Measurements from ENCODE around the gene DNAJC5.
A peak's percentile ranks its signal among the peaks of the same experiment; 100 is the strongest.
"Not testable (repeated sequence)": the region's sequence is repeated elsewhere in the genome, so short reads cannot be mapped to it uniquely, and the experiment has no call there.

DNAJC5 gene

DNA sequence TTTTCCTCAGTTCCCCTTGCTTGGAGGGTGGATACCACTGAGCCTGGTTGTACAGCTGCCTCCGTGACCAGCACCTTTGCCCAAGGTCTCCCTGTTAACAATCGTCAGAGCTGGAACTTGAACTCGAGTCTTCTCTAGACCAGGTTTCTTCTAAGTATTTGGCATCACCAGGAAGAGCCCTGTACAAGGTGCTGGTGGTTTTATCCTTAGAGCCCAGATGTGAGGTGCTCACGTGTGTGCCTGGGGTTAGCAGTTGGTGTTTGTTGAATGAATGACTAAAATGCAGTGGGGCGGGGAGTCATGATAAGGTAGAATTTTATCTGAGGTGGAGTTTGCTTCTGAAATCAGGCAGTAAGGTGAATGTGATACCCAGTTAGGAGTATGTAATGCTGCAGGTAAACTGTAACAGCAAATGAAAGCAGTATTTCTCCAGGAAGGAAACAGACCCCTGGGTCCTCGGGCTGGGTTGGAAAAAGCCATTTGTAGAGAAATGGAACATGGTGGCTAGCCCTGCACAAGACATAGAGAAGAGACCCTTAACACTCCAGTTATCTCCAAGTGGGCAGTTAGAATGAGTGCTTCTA, 3.1 kb downstream of the DNAJC5 start:
- DNase-seq (ENCODE audit: low spot score) = no peak
- peak overlapping the region; percentile 79 for H3K4me3 Mint-ChIP-seq
- H3K9me3 Mint-ChIP-seq = no peaks in the 10 kb centered on the region
- peaks cover 48% of the 10 kb centered on the region for H3K4me1 Mint-ChIP-seq (ENCODE audit: low read depth)
- H3K27ac Mint-ChIP-seq = peak overlapping the region; percentile 79
- no peaks in the 10 kb centered on the region for H3K27me3 Mint-ChIP-seq (ENCODE audit: low read depth)
- H3K36me3 Mint-ChIP-seq (ENCODE audit: low read depth) = peaks cover 37% of the 10 kb centered on the region

DNA sequence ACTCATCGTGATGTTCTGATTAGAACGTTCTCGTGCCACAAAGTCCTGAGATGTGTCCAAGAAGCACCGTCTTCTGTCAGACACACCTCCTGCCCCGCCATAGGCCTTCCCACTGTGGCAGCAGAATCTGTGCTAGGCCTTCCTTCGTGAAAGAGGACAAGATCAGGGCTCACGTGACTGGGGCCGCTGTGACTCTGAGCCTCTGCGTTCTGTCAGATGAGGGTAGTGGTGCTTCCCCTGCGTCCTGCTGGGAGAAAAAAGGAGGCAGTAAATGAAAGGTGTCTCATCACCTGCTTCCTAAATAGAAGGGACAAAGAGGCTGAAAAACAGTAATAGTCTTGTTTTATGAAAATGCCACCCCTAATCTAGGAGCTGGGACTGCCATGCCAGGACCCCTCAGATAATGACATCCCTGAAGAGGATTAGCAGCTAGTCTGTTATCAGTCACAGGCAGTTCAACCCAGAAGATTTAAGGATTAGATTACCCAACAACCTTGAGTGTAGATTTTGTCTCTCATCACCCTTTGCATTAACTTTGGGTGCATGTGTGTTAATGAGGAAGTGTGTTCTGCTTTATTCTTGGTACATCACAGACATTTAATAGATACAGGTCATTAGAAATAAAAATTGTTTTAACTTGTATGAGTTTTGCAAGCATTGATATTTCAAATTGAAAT, 4.1 kb downstream of the DNAJC5 start:
- peak overlapping the region; percentile 36 for H3K27ac Mint-ChIP-seq
- no peaks in the 10 kb centered on the region for H3K27me3 Mint-ChIP-seq (ENCODE audit: low read depth)
- H3K9me3 Mint-ChIP-seq = no peaks in the 10 kb centered on the region
- no peak for DNase-seq (ENCODE audit: low spot score)
- peaks cover 40% of the 10 kb centered on the region for H3K36me3 Mint-ChIP-seq (ENCODE audit: low read depth)
- peak overlapping the region; percentile 10 for H3K4me3 Mint-ChIP-seq
- peaks cover 53% of the 10 kb centered on the region for H3K4me1 Mint-ChIP-seq (ENCODE audit: low read depth)

DNA sequence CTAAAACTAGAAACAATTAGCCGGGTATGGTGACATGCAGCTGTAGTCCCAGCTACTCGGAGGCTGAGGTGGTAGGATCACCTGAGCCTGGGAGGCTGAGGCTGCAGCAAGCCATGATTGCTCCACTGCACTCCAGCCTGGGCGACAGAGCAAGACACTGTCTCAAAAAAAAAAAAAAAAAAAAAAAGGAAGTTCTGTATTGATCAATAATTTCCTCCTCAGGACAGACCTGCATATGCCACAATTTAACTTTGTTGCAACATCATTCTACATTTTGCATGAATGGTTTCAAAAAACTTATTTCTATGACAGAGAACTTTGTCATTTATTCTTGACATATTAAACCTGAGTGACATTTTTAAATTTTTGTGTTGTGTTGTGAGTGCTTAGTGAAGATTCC, 5.5 kb downstream of the DNAJC5 start:
- Mint-ChIP-seq H3K27ac (no peak overlapping the region), H3K4me1 (ENCODE audit: low read depth) (peaks cover 55% of the 10 kb centered on the region), H3K36me3 (ENCODE audit: low read depth) (peaks cover 44% of the 10 kb centered on the region), H3K9me3 (no peaks in the 10 kb centered on the region), H3K4me3 (no peak overlapping the region), H3K27me3 (ENCODE audit: low read depth) (no peaks in the 10 kb centered on the region)
- DNase-seq (ENCODE audit: low spot score) = no peak

DNA sequence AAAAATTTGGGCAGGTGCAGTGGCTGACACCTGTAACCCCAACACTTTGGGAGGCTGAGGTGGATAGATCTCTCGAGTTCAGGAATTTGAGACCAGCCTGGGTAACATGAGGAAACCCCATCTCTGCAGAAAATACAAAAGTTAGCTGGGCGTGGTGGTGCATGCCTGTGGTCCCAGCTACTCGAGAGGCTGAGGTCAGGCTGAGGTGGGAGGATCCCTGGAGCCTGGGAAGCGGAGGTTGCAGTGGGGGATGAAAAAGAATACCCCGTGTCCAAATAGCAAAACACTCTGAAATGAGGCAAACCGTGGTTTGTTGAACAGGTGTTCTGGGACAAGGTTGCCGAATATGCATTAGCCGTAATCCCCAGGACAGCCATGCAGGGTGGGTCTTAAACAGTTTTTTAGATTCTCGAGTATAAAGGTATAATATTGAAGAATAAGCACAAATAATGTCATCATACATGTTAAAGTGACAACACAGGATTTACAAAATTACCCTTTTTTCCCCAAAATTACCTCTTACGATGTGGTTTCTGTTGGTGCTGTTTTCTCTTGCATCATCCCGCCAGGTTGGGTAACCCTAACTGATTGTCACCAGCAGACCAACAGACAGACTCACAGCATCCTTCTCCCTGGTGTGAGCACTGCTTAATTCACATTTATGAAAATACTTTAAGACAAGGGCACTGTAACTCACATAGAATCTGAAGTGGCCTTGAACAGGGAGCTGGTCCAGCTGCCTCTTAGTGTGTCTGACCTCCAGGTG, 9.1 kb downstream of the DNAJC5 start:
- Mint-ChIP-seq H3K4me1 (ENCODE audit: low read depth) (peaks cover 32% of the 10 kb centered on the region), H3K4me3 (no peak overlapping the region), H3K36me3 (ENCODE audit: low read depth) (peaks cover 25% of the 10 kb centered on the region), H3K27me3 (ENCODE audit: low read depth) (no peaks in the 10 kb centered on the region), H3K27ac (peak overlapping the region; percentile 45), H3K9me3 (no peaks in the 10 kb centered on the region)
- DNase-seq (ENCODE audit: low spot score) = no peak

DNA sequence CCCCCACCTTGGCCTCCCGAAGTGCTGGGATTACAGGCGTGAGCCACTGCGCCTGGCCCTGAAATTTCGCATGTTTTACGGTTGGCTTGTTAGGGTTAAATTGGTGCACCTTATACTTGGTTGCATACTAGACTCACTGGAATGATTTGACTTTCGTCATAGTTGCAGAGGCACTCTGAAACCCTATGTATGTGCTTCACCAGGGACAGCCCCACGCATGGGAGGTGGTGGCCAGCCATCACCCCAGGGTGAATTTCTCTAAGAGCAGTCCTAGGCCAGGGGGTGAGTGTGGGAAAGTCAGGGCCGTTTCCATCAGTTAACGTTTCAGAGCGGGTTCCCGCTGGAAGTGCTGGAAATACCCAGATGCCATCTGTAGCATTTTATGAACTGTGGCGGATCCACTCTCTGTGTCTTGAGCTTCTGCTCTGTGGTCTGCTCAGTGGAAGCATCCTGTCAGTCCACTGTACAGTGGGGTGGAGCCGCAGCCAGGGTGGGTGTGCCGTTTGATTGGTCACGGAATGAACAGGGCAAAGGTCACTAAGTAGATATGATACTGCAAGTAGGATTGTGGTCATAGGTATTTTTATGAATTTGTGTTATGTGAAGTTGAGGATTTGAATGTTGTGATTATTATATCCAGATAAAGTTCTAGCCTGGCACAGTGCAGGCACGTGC, 13.2 kb downstream of the DNAJC5 start:
- Mint-ChIP-seq H3K27me3 (ENCODE audit: low read depth) (no peaks in the 10 kb centered on the region), H3K9me3 (no peaks in the 10 kb centered on the region), H3K4me1 (ENCODE audit: low read depth) (peaks cover 33% of the 10 kb centered on the region), H3K4me3 (no peak overlapping the region), H3K36me3 (ENCODE audit: low read depth) (peaks cover 21% of the 10 kb centered on the region), H3K27ac (peak overlapping the region; percentile 62)
- no peak for DNase-seq (ENCODE audit: low spot score)

DNA sequence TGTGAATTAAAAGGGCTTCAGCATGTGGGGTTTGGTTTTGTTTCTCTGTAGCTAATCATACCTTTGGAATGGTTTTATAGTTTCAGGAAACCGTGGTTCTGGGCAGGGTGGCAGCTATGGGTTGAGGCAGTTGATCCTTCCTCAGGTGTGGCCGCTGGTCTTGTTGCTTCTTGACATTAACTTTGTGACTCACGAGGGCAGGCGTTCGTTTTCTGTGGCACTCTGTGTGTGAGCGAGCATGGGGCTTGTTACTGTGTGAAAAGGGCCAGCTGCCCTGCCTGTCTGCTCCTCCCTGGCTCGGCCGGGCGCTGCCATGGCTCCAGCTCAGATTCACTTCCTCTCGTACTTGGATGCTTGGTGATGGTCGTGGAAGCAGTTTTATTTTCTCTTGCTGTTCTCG, 16.2 kb downstream of the DNAJC5 start:
- Mint-ChIP-seq H3K27ac (peak overlapping the region; percentile 48), H3K27me3 (ENCODE audit: low read depth) (no peaks in the 10 kb centered on the region), H3K4me1 (ENCODE audit: low read depth) (peaks cover 24% of the 10 kb centered on the region), H3K9me3 (no peaks in the 10 kb centered on the region), H3K4me3 (peak overlapping the region; percentile 11), H3K36me3 (ENCODE audit: low read depth) (peaks cover 27% of the 10 kb centered on the region)
- DNase-seq (ENCODE audit: low spot score) = no peak

DNA sequence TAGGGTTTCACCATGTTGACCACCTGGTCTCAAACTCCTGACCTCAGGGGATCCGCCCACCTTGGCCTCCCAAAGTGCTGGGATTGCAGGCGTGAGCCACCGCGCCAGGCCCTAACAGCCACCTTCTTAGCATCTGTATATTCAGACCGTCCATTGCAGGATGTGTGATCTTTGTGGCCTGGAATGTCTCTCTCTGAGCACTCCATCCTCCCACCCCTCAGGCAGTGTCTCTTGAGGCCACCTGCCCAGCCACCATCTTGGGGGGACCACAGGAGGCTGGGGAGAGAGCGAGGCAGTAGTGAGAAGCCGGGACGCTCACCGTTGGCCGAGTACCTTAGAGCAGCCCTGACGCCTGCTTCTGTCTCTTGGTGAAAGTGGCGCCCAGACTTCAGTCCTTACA, 18.8 kb downstream of the DNAJC5 start:
- H3K4me3 Mint-ChIP-seq = no peak overlapping the region
- peaks cover 33% of the 10 kb centered on the region for H3K36me3 Mint-ChIP-seq (ENCODE audit: low read depth)

DNA sequence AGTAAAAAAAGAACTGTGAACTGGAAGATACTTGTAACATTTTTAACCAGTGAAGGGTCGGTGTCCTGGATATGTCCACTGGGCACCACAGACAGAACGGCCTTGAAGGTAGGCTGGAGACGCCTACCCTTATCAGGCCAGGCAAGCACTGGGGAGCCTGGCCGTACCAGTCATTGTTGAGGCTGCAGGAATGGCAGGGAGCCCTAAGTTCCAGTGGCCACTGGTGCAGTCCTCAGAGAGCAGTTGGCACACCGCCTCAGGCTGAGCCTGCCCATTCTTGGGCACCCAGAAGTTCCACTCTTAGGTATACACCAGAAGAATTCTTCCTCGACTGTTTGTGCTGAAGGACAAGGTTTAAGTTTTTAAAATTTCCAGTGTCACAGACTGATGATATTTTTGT, 20.5 kb downstream of the DNAJC5 start:
- Mint-ChIP-seq H3K9me3 (no peaks in the 10 kb centered on the region), H3K4me3 (no peak overlapping the region), H3K4me1 (ENCODE audit: low read depth) (peaks cover 12% of the 10 kb centered on the region), H3K27me3 (ENCODE audit: low read depth) (no peaks in the 10 kb centered on the region), H3K36me3 (ENCODE audit: low read depth) (peaks cover 30% of the 10 kb centered on the region), H3K27ac (no peak overlapping the region)
- no peak for DNase-seq (ENCODE audit: low spot score)

More for the DNA sequence above, 18.8 kb downstream of the DNAJC5 start:
- H3K4me1 Mint-ChIP-seq (ENCODE audit: low read depth) = peaks cover 20% of the 10 kb centered on the region
- no peaks in the 10 kb centered on the region for H3K9me3 Mint-ChIP-seq
- H3K27me3 Mint-ChIP-seq (ENCODE audit: low read depth) = no peaks in the 10 kb centered on the region
- no peak for DNase-seq (ENCODE audit: low spot score)
- no peak overlapping the region for H3K27ac Mint-ChIP-seq

DNA sequence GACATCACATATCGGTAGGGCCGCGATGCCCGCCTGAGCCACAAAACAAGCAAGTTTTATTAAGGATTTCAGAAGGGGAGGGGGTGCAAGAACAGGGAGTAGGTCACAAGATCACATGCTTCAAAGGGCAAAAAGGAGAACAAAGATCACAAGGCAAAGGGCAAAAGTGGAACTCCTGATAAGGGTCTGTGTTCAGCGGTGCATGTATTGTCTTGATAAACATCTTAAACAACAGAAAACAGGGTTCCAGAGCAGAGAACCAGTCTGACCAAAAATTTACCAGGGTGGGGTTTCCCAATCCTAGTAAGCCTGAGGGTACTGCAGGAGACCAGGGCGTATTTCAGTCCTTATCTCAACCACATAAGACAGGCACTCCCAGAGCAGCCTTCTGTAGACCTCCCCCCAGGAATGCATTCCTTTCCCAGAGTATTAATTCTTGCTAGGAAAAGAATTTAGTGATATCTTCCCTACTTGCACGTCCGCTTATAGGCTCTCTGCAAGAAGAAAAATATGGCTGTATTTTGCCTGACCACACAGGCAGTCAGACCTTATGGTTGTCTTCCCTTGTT, 21.5 kb downstream of the DNAJC5 start:
- not testable (repeated sequence) for DNase-seq (ENCODE audit: low spot score); H3K4me3 Mint-ChIP-seq; H3K4me1 Mint-ChIP-seq (ENCODE audit: low read depth); H3K27me3 Mint-ChIP-seq (ENCODE audit: low read depth); H3K9me3 Mint-ChIP-seq; H3K27ac Mint-ChIP-seq
- peaks cover 28% of the 10 kb centered on the region for H3K36me3 Mint-ChIP-seq (ENCODE audit: low read depth)

DNA sequence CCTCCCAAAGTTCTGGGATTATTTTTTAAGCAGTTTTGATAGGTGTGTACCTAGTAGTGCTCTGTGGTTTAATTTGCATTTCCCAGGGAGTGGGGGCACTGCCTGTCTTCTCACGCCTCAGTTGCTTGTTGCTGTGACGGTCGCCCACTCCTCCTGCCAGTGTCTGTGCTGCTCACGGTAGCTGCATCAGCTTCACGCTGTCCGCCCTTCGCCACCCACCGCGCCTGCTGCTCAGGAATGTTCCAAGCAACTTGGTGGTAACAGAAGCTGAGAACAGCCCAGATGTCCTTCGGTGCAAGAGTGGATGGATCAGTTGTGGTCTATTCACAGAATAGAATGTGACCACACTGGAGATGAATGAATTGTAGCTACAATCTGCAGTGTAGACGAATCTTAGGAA, 22.9 kb downstream of the DNAJC5 start:
- no peak for DNase-seq (ENCODE audit: low spot score)
- Mint-ChIP-seq H3K9me3 (no peaks in the 10 kb centered on the region), H3K4me3 (no peak overlapping the region), H3K4me1 (ENCODE audit: low read depth) (peaks cover 4% of the 10 kb centered on the region), H3K27ac (no peak overlapping the region), H3K36me3 (ENCODE audit: low read depth) (peaks cover 29% of the 10 kb centered on the region), H3K27me3 (ENCODE audit: low read depth) (no peaks in the 10 kb centered on the region)

DNA sequence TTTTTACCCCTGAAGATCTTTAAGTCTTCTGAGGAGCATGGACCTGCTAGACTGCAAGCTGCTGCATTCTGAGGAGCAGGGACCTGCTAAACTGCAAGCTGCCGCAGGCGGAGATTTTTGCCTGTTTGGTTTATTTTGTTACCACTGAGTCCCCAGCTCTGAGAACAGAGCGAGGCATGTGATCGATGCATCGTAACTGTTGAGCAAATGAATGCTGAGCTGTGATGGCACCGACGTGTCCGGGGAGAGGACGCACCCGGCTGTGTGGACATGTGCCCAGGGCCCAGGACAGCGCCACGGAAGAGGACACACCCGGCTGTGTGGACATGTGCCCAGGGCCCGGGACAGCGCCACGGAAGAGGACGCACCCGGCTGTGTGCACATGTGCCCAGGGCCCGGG, 24.2 kb downstream of the DNAJC5 start:
- H3K27me3 Mint-ChIP-seq (ENCODE audit: low read depth) = no peaks in the 10 kb centered on the region
- H3K4me1 Mint-ChIP-seq (ENCODE audit: low read depth) = peaks cover 9% of the 10 kb centered on the region
- H3K27ac Mint-ChIP-seq = no peak overlapping the region
- H3K4me3 Mint-ChIP-seq = no peak overlapping the region
- no peaks in the 10 kb centered on the region for H3K9me3 Mint-ChIP-seq
- H3K36me3 Mint-ChIP-seq (ENCODE audit: low read depth) = peaks cover 27% of the 10 kb centered on the region
- DNase-seq (ENCODE audit: low spot score) = no peak

DNA sequence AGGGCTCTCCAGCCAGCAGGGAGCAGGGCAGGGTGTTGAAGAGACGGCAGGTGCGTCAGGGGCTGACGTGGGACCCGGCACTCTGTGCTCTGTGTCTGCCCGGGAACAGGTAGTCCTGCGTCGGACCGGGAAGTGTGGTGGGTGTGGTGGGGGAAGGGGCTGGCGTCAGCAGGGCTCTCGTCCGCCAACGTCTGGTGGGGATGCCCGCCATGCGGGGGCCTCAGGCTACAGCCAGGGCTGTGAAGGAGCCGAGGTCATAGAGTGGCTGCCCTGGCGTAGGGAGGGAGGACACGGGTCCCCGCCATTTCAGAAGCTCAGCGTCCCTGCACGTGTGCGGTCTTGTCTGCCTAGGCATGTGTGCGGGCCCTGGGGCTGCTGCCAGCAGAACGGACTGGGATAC, 25.3 kb downstream of the DNAJC5 start:
- DNase-seq (ENCODE audit: low spot score) = no peak
- no peak overlapping the region for H3K4me3 Mint-ChIP-seq
- no peak overlapping the region for H3K27ac Mint-ChIP-seq
- H3K27me3 Mint-ChIP-seq (ENCODE audit: low read depth) = no peaks in the 10 kb centered on the region
- H3K36me3 Mint-ChIP-seq (ENCODE audit: low read depth) = peaks cover 22% of the 10 kb centered on the region
- no peaks in the 10 kb centered on the region for H3K9me3 Mint-ChIP-seq
- peaks cover 15% of the 10 kb centered on the region for H3K4me1 Mint-ChIP-seq (ENCODE audit: low read depth)

DNA sequence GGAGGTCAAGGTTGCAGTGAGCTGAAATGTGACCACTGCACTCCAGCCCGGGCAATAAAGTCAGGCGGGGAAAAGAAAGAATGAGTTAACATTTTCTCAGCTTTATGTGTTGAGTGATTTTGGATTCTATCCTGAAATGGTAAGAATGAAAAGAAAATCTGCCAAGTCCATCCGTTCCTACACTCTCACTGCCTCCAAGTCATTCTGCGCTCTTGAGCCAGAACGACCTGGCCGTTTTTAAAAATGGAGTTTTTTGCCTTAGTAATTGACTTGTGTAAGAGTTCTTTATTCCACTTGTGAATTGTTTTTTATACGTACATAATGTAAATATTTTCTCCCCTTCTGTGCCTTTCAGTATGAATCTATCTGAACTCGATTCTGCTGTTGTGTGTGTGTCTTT, 28.7 kb downstream of the DNAJC5 start:
- Mint-ChIP-seq H3K27me3 (ENCODE audit: low read depth) (no peaks in the 10 kb centered on the region), H3K36me3 (ENCODE audit: low read depth) (peaks cover 21% of the 10 kb centered on the region), H3K4me3 (no peak overlapping the region), H3K9me3 (no peaks in the 10 kb centered on the region), H3K4me1 (ENCODE audit: low read depth) (peaks cover 19% of the 10 kb centered on the region), H3K27ac (peak overlapping the region; percentile 49)
- DNase-seq (ENCODE audit: low spot score) = no peak

DNA sequence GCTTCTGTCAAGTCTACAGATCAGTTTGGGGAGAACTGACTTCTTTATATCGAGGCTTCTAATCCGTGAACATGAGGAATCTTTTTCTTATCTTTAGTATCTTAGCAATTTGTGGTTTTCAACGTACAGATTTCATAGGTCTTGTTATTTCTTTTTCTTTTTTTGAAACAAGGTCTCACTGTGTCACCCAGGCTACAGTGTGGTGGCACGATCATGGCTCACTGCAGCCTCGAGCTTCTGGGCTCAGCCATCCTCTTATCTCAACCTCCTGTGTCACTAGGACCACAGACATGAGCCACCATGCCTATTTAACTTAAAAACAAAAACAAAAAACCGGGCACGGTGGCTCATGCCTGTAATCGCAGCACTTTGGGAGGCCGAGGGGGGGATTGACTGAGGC, 29.3 kb downstream of the DNAJC5 start:
- no peak for DNase-seq (ENCODE audit: low spot score)
- Mint-ChIP-seq H3K4me1 (ENCODE audit: low read depth) (peaks cover 19% of the 10 kb centered on the region), H3K4me3 (no peak overlapping the region), H3K36me3 (ENCODE audit: low read depth) (peaks cover 22% of the 10 kb centered on the region), H3K27me3 (ENCODE audit: low read depth) (no peaks in the 10 kb centered on the region), H3K27ac (peak overlapping the region; percentile 49), H3K9me3 (no peaks in the 10 kb centered on the region)

All from T-helper 2 cell treated with Interferon-gamma antibody and Interleukin-4, amounts not matched to agents 5 μg/mL and 100 μg/mL, for 36 hours (primary cell).